Type B pancreatic cell (in vitro differentiated cells): ENCODE data around the gene KCTD21. TPM values are rescaled to one million over a fixed set of nuclear protein-coding genes. Genes with fewer than 3 reads are reported as not detected.

Experiments used
- DNase-seq: peaks from one replicate; pipeline ENCODE4 v3.0.0; 2021; ENCODE audit warnings: mixed read lengths; ENCODE audit not compliant: unreplicated experiment; ENCODE audit errors: extremely low spot score
- H3K27ac Mint-ChIP-seq: 2 replicates; pipeline ENCODE4 v1.8.0; 2021; ENCODE audit warnings: mild to moderate bottlenecking, mixed read lengths
- H3K27me3 Mint-ChIP-seq: 2 replicates; pipeline ENCODE4 v1.8.0; 2021; ENCODE audit warnings: mixed read lengths
- H3K36me3 Mint-ChIP-seq: 2 replicates; pipeline ENCODE4 v1.8.0; 2021; ENCODE audit warnings: mixed read lengths
- H3K4me1 Mint-ChIP-seq: one replicate; pipeline ENCODE4 v1.8.0; 2021; ENCODE audit warnings: mixed read lengths; ENCODE audit not compliant: unreplicated experiment
- H3K4me3 Mint-ChIP-seq: 2 replicates; pipeline ENCODE4 v1.8.0; 2021; ENCODE audit warnings: mild to moderate bottlenecking, mixed read lengths
- H3K9me3 Mint-ChIP-seq: 2 replicates; pipeline ENCODE4 v1.8.0; 2021; ENCODE audit warnings: mixed read lengths
- CTCF ChIP-seq: fragments of 200-600 bp; sonication (generic); conservative IDR thresholded peaks from 2 replicates; pipeline ENCODE4 v1.5.0; 2021; ENCODE audit warnings: antibody characterized with exemption, mild to moderate bottlenecking
- total RNA-seq: library from RNA; stranded (reverse); gene quantifications from 2 replicates; pipeline ENCODE4 v1.2.1, GENCODE V29; 2021; ENCODE audit warnings: low replicate concordance

The KCTD21 gene
- total RNA-seq, 1 donor from 2014 or later = 9.7 TPM

GRCh38 chr11:78190871-78191538, 2.6 kb upstream of the KCTD21 start:
- H3K4me3 Mint-ChIP-seq = peak overlapping the region; percentile 30
- H3K27ac Mint-ChIP-seq = peak overlapping the region; percentile 27
- H3K36me3 Mint-ChIP-seq = no peaks in the 10 kb centered on the region

GRCh38 chr11:78190374-78190773, 1.9 kb upstream of the KCTD21 start:
- H3K27ac Mint-ChIP-seq = peak overlapping the region; percentile 27
- no peak for DNase-seq
- no peaks in the 10 kb centered on the region for H3K27me3 Mint-ChIP-seq
- peak overlapping the region; percentile 99 for H3K4me3 Mint-ChIP-seq
- TF ChIP-seq CTCF = no peak
- peaks cover 52% of the 10 kb centered on the region for H3K4me1 Mint-ChIP-seq
- no peaks in the 10 kb centered on the region for H3K36me3 Mint-ChIP-seq
- no peaks in the 10 kb centered on the region for H3K9me3 Mint-ChIP-seq

More at GRCh38 chr11:78190871-78191538, 2.6 kb upstream of the KCTD21 start:
- no peaks in the 10 kb centered on the region for H3K9me3 Mint-ChIP-seq
- TF ChIP-seq CTCF = no peak
- no peak for DNase-seq
- no peaks in the 10 kb centered on the region for H3K27me3 Mint-ChIP-seq
- peaks cover 52% of the 10 kb centered on the region for H3K4me1 Mint-ChIP-seq

- H3K9me3 Mint-ChIP-seq = no peaks in the 10 kb centered on the region
- no peaks in the 10 kb centered on the region for H3K27me3 Mint-ChIP-seq
- peak overlapping the region; percentile 99 for H3K4me3 Mint-ChIP-seq
- no peak for DNase-seq
- no peak for TF ChIP-seq CTCF
- H3K27ac Mint-ChIP-seq = no peak overlapping the region
- H3K36me3 Mint-ChIP-seq = no peaks in the 10 kb centered on the region
- peaks cover 47% of the 10 kb centered on the region for H3K4me1 Mint-ChIP-seq
These were observed 1.4 kb upstream of the KCTD21 start for GRCh38 chr11:78189851-78190250.

DNA sequence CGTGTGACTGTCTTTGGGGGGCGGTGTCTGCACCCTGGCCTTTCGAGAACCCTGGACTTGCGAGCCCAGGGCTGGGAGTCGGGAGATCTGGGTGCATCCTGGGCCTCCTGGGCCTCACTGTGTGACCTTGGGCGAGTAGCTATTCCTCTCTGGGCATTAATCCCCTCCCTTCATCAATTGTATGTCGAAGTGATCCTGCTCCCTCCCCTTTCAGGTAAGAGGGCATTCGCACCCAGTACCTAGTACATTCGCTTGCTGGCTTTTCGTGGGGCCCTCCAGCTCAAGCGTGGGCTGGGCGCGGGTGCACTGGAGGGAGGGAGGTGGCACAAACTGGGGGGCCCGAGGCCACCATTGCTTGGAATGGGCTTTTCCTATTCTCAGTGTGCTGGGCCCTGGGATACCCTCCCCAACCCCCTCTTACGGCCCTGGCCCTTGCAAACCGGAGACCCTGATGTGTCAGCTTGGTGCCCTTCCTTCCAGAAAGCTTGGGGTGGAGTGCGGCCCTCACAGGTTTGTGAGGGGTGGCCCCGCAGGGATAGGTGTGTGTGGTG, 823 bp upstream of the KCTD21 start:
- peak overlapping the region; percentile 99 for H3K4me3 Mint-ChIP-seq
- no peak for DNase-seq
- H3K27ac Mint-ChIP-seq = peak overlapping the region; percentile 96
- H3K27me3 Mint-ChIP-seq = no peaks in the 10 kb centered on the region
- no peaks in the 10 kb centered on the region for H3K9me3 Mint-ChIP-seq
- TF ChIP-seq CTCF = no peak
- peaks cover 41% of the 10 kb centered on the region for H3K4me1 Mint-ChIP-seq
- no peaks in the 10 kb centered on the region for H3K36me3 Mint-ChIP-seq

DNA sequence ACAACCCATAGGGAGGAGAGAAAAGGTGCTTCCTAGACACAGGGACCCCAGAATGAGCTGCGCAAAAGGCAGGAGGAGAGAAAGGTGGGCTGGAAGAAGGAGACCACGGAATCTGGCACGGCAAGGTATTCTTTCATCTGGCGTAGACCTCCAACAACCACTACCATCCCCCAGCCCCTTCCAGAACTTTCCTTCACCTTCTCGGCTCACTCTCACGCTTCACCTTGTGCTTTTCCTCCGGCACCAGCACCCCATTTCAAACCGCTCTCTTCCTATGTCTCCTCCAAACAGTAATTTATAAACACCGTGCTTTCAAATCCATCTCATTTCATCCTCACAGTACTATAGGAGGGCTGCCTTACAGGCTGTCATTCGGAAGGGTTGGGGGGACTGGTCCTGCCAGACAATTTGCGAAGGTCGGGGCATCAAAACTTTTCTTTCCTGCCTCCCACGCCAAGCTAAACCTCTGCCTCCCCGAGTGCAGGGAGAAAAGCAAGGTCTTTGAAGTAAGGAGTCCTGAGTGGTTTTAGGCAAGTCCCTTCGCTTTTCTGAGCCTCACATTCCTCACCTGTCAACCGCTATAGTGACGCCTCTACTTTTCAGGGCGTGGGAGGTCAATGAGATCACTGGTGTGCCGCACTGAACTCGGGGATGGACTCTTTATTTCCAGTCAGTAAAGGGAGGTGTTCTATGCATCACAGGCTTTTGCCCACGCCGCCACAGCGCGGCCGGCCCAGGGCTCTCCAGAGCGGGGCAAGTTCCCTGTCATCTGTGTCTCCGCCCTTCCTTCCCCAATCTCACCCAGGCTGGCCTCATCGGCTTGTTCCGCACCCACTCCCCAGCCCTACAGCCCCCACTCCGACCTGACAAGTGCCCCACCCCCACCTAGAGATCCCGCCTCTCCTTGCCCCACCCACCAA, 800 bp downstream of the KCTD21 start:
- DNase-seq = no peak
- peak overlapping the region; percentile 99 for H3K4me3 Mint-ChIP-seq
- H3K27me3 Mint-ChIP-seq = no peaks in the 10 kb centered on the region
- H3K4me1 Mint-ChIP-seq = peaks cover 37% of the 10 kb centered on the region
- no peaks in the 10 kb centered on the region for H3K9me3 Mint-ChIP-seq
- peak overlapping the region; percentile 96 for H3K27ac Mint-ChIP-seq
- peaks cover 4% of the 10 kb centered on the region for H3K36me3 Mint-ChIP-seq
- no peak for TF ChIP-seq CTCF
